HUES6 (cell line): ENCODE data around the gene SRGAP1.
"Not testable (repeated sequence)": the region's sequence is repeated elsewhere in the genome, so short reads cannot be mapped to it uniquely, and the experiment has no call there.

Experiments used
- H3K27ac ChIP-seq: 2 replicates; pipeline ENCODE4 v1.7.0; 2013; ENCODE audit warnings: low read depth, mild to moderate bottlenecking, low read length, inconsistent platforms
- H3K27me3 ChIP-seq: 2 replicates; pipeline ENCODE4 v1.6.1; 2013; ENCODE audit warnings: low read length; ENCODE audit not compliant: control insufficient read depth, insufficient read depth
- H3K36me3 ChIP-seq: 2 replicates; pipeline ENCODE4 v1.6.1; 2013; ENCODE audit warnings: low read length; ENCODE audit not compliant: control insufficient read depth, insufficient read depth
- H3K4me1 ChIP-seq: 2 replicates; pipeline ENCODE4 v1.6.1; 2013; ENCODE audit warnings: low read length; ENCODE audit not compliant: control insufficient read depth, insufficient read depth
- H3K4me3 ChIP-seq: 2 replicates; pipeline ENCODE4 v1.5.1; 2013; ENCODE audit warnings: low read depth, low read length
- H3K9ac ChIP-seq: one replicate; pipeline ENCODE4 v1.6.1; 2013; ENCODE audit warnings: mild to moderate bottlenecking, low read length
- H3K9me3 ChIP-seq: 2 replicates; pipeline ENCODE4 v1.6.1; 2013; ENCODE audit warnings: low read depth, low read length; ENCODE audit not compliant: control insufficient read depth, insufficient read depth

SRGAP1 gene

GRCh38 chr12:64142382-64142781 is 297.9 kb downstream of the SRGAP1 start:
- H3K9ac ChIP-seq = no peak overlapping the region
- H3K36me3 ChIP-seq = 0 out of 2 replicates have a peak, but pooled peaks cover 4% of the 10 kb centered on the region
- H3K4me3 ChIP-seq = no peak overlapping the region
- H3K4me1 ChIP-seq = no peaks in the 10 kb centered on the region
- H3K9me3 ChIP-seq = no peaks in the 10 kb centered on the region
- H3K27ac ChIP-seq = no peak overlapping the region
- no peaks in the 10 kb centered on the region for H3K27me3 ChIP-seq

- Histone ChIP-seq H3K4me3 (no peak overlapping the region), H3K27me3 (no peaks in the 10 kb centered on the region), H3K4me1 (no peaks in the 10 kb centered on the region), H3K27ac (no peak overlapping the region), H3K9me3 (no peaks in the 10 kb centered on the region), H3K36me3 (0 out of 2 replicates have a peak, but pooled peaks cover 4% of the 10 kb centered on the region), H3K9ac (no peak overlapping the region)
These were observed 298.3 kb downstream of the SRGAP1 start for GRCh38 chr12:64142784-64143183.

GRCh38 chr12:64145226-64145625 is 300.7 kb downstream of the SRGAP1 start:
- Histone ChIP-seq H3K4me1 (no peaks in the 10 kb centered on the region), H3K9me3 (no peaks in the 10 kb centered on the region), H3K27ac (no peak overlapping the region), H3K9ac (no peak overlapping the region), H3K4me3 (no peak overlapping the region), H3K36me3 (0 out of 2 replicates have a peak, but pooled peaks cover 4% of the 10 kb centered on the region), H3K27me3 (no peaks in the 10 kb centered on the region)

- H3K9me3 ChIP-seq = no peaks in the 10 kb centered on the region
- no peaks in the 10 kb centered on the region for H3K27me3 ChIP-seq
- no peaks in the 10 kb centered on the region for H3K4me1 ChIP-seq
- H3K9ac ChIP-seq = no peak overlapping the region
- no peak overlapping the region for H3K4me3 ChIP-seq
- 0 out of 2 replicates have a peak, but pooled peaks cover 4% of the 10 kb centered on the region for H3K36me3 ChIP-seq
- H3K27ac ChIP-seq = no peak overlapping the region
These were observed 302.6 kb downstream of the SRGAP1 start for GRCh38 chr12:64147011-64147631.

GRCh38 chr12:64147875-64148274 is 303.4 kb downstream of the SRGAP1 start:
- Histone ChIP-seq H3K4me1 (no peaks in the 10 kb centered on the region), H3K36me3 (no peaks in the 10 kb centered on the region), H3K4me3 (no peak overlapping the region), H3K27me3 (no peaks in the 10 kb centered on the region), H3K9ac (no peak overlapping the region), H3K9me3 (no peaks in the 10 kb centered on the region), H3K27ac (no peak overlapping the region)

- Histone ChIP-seq H3K4me1 (no peaks in the 10 kb centered on the region), H3K27ac (no peak overlapping the region), H3K9ac (no peak overlapping the region), H3K9me3 (no peaks in the 10 kb centered on the region), H3K4me3 (no peak overlapping the region), H3K27me3 (no peaks in the 10 kb centered on the region), H3K36me3 (no peaks in the 10 kb centered on the region)
These were observed 310.2 kb downstream of the SRGAP1 start for GRCh38 chr12:64154677-64155076.

GRCh38 chr12:64157110-64157509 is 312.6 kb downstream of the SRGAP1 start:
- H3K9ac ChIP-seq = no peak overlapping the region
- no peaks in the 10 kb centered on the region for H3K36me3 ChIP-seq
- no peak overlapping the region for H3K27ac ChIP-seq
- H3K27me3 ChIP-seq = no peaks in the 10 kb centered on the region
- H3K4me3 ChIP-seq = no peak overlapping the region
- H3K4me1 ChIP-seq = no peaks in the 10 kb centered on the region
- H3K9me3 ChIP-seq = no peaks in the 10 kb centered on the region

- Histone ChIP-seq H3K4me3 (no peak overlapping the region), H3K9ac (no peak overlapping the region), H3K4me1 (no peaks in the 10 kb centered on the region), H3K9me3 (no peaks in the 10 kb centered on the region), H3K36me3 (no peaks in the 10 kb centered on the region), H3K27ac (no peak overlapping the region), H3K27me3 (no peaks in the 10 kb centered on the region)
These were observed 315.7 kb downstream of the SRGAP1 start for GRCh38 chr12:64160021-64160710.

GRCh38 chr12:64160711-64161060 is 316.2 kb downstream of the SRGAP1 start:
- Histone ChIP-seq H3K27ac (no peak overlapping the region), H3K27me3 (no peaks in the 10 kb centered on the region), H3K4me1 (no peaks in the 10 kb centered on the region), H3K36me3 (no peaks in the 10 kb centered on the region), H3K4me3 (no peak overlapping the region), H3K9me3 (no peaks in the 10 kb centered on the region), H3K9ac (no peak overlapping the region)

GRCh38 chr12:64166606-64167005 is 322.1 kb downstream of the SRGAP1 start:
- not testable (repeated sequence) for H3K27ac ChIP-seq, H3K9me3 ChIP-seq, H3K27me3 ChIP-seq, H3K36me3 ChIP-seq, H3K4me3 ChIP-seq, H3K9ac ChIP-seq
- peaks cover 17% of the 10 kb centered on the region for H3K4me1 ChIP-seq

GRCh38 chr12:64167041-64167440 is 322.5 kb downstream of the SRGAP1 start:
- peaks cover 21% of the 10 kb centered on the region for H3K4me1 ChIP-seq
- not testable (repeated sequence) for H3K27me3 ChIP-seq, H3K9ac ChIP-seq, H3K4me3 ChIP-seq, H3K27ac ChIP-seq, H3K36me3 ChIP-seq, H3K9me3 ChIP-seq
